Cerebellar cortex (tissue), 1 donor: Measurements from ENCODE around the gene SKOR2.
A peak's percentile ranks its signal among the peaks of the same experiment; 100 is the strongest.
"Not testable (repeated sequence)": the region's sequence is repeated elsewhere in the genome, so short reads cannot be mapped to it uniquely, and the experiment has no call there.

Source experiments
- DNase-seq: peaks from one replicate; pipeline ENCODE4 v3.0.0-alpha.2; 2015; ENCODE audit warnings: low spot score

Gene SKOR2

GRCh38 chr18:47195961-47196360 lies 55.5 kb downstream of the SKOR2 start:
- not testable (repeated sequence) for DNase-seq

GRCh38 chr18:47191961-47192360 lies 59.5 kb downstream of the SKOR2 start:
- no peak for DNase-seq

GRCh38 chr18:47187721-47188120 lies 63.7 kb downstream of the SKOR2 start:
- DNase-seq = peak; percentile 61

GRCh38 chr18:47184419-47185050 lies 66.9 kb downstream of the SKOR2 start:
- DNase-seq = no peak

GRCh38 chr18:47182156-47182555 lies 69.3 kb downstream of the SKOR2 start:
- DNase-seq = not testable (repeated sequence)

- no peak for DNase-seq
These were observed 70.7 kb downstream of the SKOR2 start for GRCh38 chr18:47180765-47181164.

- no peak for DNase-seq
These were observed 71.9 kb downstream of the SKOR2 start for GRCh38 chr18:47179520-47179919.

- DNase-seq = peak; percentile 90
These were observed 75.4 kb downstream of the SKOR2 start, which contains the start of gene IER3IP1 for GRCh38 chr18:47175898-47176575. TSS of gene IER3IP1 (minus strand) at chr18:47176364. CDS start at chr18:47176277, 87 bp downstream.

- no peak for DNase-seq
These were observed 76.1 kb downstream of the SKOR2 start for GRCh38 chr18:47175283-47175897.

GRCh38 chr18:47174545-47175116 lies 76.8 kb downstream of the SKOR2 start:
- no peak for DNase-seq

GRCh38 chr18:47172476-47172875 lies 79.0 kb downstream of the SKOR2 start:
- DNase-seq = no peak

GRCh38 chr18:47168913-47169312 lies 82.5 kb downstream of the SKOR2 start:
- no peak for DNase-seq

GRCh38 chr18:47168509-47168908 lies 83.0 kb downstream of the SKOR2 start:
- no peak for DNase-seq

GRCh38 chr18:47166294-47166693 lies 85.2 kb downstream of the SKOR2 start:
- DNase-seq = no peak

GRCh38 chr18:47163241-47163640 lies 88.2 kb downstream of the SKOR2 start:
- DNase-seq = no peak

- no peak for DNase-seq
These were observed 91.2 kb downstream of the SKOR2 start for GRCh38 chr18:47160256-47160655.

GRCh38 chr18:47158404-47158803 lies 93.1 kb downstream of the SKOR2 start:
- not testable (repeated sequence) for DNase-seq
